WTC11 (cell line): ENCODE results near the gene DNAH11. TPM values are rescaled to one million over a fixed set of nuclear protein-coding genes. Genes with fewer than 3 reads are reported as not detected.

Source experiments
- ATAC-seq: fragments of 200-7000 bp; cut with Tn5 transposase; 2 replicates; pipeline ENCODE4 v1.10.0; 2021; ENCODE audit warnings: mild to moderate bottlenecking, moderate library complexity
- CTCF ChIA-PET: fragments of 300-600 bp; sonication (Branson Sonifier 250); formaldehyde crosslinking; loops from one replicate; lab custom pipeline; 2021; ENCODE audit warnings: antibody characterized with exemption; lab: Charles Lee
- POLR2A ChIA-PET: fragments of 350-600 bp; sonication (Branson Sonifier 250); formaldehyde crosslinking; loops from one replicate; lab custom pipeline; 2021; ENCODE audit warnings: antibody characterized with exemption; lab: Charles Lee
- DNase-seq: peaks from one replicate; pipeline ENCODE4 v3.0.0; 2021; ENCODE audit warnings: low spot score
- H3K27ac Mint-ChIP-seq: 2 replicates; pipeline ENCODE4 v1.8.0; 2021; ENCODE audit warnings: mixed read lengths
- H3K27me3 Mint-ChIP-seq: 2 replicates; pipeline ENCODE4 v1.8.0; 2021; ENCODE audit warnings: low read depth, mild to moderate bottlenecking, moderate library complexity, mixed read lengths
- H3K36me3 Mint-ChIP-seq: 2 replicates; pipeline ENCODE4 v1.8.0; 2021; ENCODE audit warnings: mixed read lengths
- H3K4me1 Mint-ChIP-seq: 2 replicates; pipeline ENCODE4 v1.8.0; 2022; ENCODE audit warnings: mixed read lengths
- H3K4me3 Mint-ChIP-seq: 2 replicates; pipeline ENCODE4 v1.8.0; 2021; ENCODE audit warnings: mild to moderate bottlenecking, moderate library complexity, mixed read lengths
- H3K9me3 Mint-ChIP-seq: 2 replicates; pipeline ENCODE4 v1.8.0; 2021; ENCODE audit warnings: mixed read lengths
- ARID4B ChIP-seq: sonication (generic); formaldehyde crosslinking; IDR thresholded peaks from 2 replicates; pipeline ENCODE4 v1.8.0; 2023; ENCODE audit warnings: missing genetic modification reagents, mild to moderate bottlenecking, borderline replicate concordance
- ATF3 ChIP-seq: sonication (generic); formaldehyde crosslinking; conservative IDR thresholded peaks from 2 replicates; pipeline ENCODE4 v1.8.1; 2022; ENCODE audit warnings: mild to moderate bottlenecking, missing genetic modification reagents
- ERG ChIP-seq: fragments of 250-450 bp; sonication (Bioruptor Pico); IDR thresholded peaks from 2 replicates; pipeline ENCODE4 v1.8.0; 2021; ENCODE audit warnings: mild to moderate bottlenecking
- IRF1 ChIP-seq: sonication (generic); formaldehyde crosslinking; IDR thresholded peaks from 2 replicates; pipeline ENCODE4 v1.8.0; 2023; ENCODE audit warnings: missing genetic modification reagents
- JAZF1 ChIP-seq: fragments of 250-450 bp; sonication (Bioruptor Pico); IDR thresholded peaks from 2 replicates; pipeline ENCODE4 v1.9.0; 2021; ENCODE audit warnings: moderate library complexity, mild to moderate bottlenecking, inconsistent platforms
- PRRX2 ChIP-seq: fragments of 250-450 bp; sonication (Bioruptor Pico); IDR thresholded peaks from 2 replicates; pipeline ENCODE4 v1.8.0; 2021; ENCODE audit warnings: mild to moderate bottlenecking
- RORB ChIP-seq: fragments of 250-450 bp; sonication (Bioruptor Pico); IDR thresholded peaks from 2 replicates; pipeline ENCODE4 v1.9.0; 2021; ENCODE audit warnings: mild to moderate bottlenecking
- ZBTB21 ChIP-seq: sonication (generic); formaldehyde crosslinking; IDR thresholded peaks from 2 replicates; pipeline ENCODE4 v1.8.1; 2023; ENCODE audit warnings: mild to moderate bottlenecking, missing genetic modification reagents, borderline replicate concordance
- ZNF219 ChIP-seq: sonication (generic); formaldehyde crosslinking; IDR thresholded peaks from 2 replicates; pipeline ENCODE4 v1.8.0; 2023; ENCODE audit warnings: missing genetic modification reagents, mild to moderate bottlenecking, borderline replicate concordance
- ZNF281 ChIP-seq: sonication (generic); formaldehyde crosslinking; IDR thresholded peaks from 2 replicates; pipeline ENCODE4 v1.8.0; 2023; ENCODE audit warnings: mild to moderate bottlenecking, missing genetic modification reagents
- total RNA-seq: library from RNA; stranded (reverse); gene quantifications from 3 replicates; pipeline ENCODE4 v1.2.3, GENCODE V29; 2021
- TF ChIP-seq, protein P1 (sequence below): sonication (generic); formaldehyde crosslinking; IDR thresholded peaks from 2 replicates; pipeline ENCODE4 v1.8.0; 2022; ENCODE audit warnings: mild to moderate bottlenecking, missing genetic modification reagents
- TF ChIP-seq, protein P2 (sequence below): sonication (generic); formaldehyde crosslinking; IDR thresholded peaks from 2 replicates; pipeline ENCODE4 v1.8.0; 2022; ENCODE audit warnings: mild to moderate bottlenecking, missing genetic modification reagents
- TF ChIP-seq, protein P3 (sequence below): fragments of 200-600 bp; IDR thresholded peaks from 2 replicates; pipeline ENCODE4 v1.8.0; 2022; ENCODE audit warnings: antibody characterized with exemption
- TF ChIP-seq, protein P4 (sequence below): sonication (generic); formaldehyde crosslinking; IDR thresholded peaks from 2 replicates; pipeline ENCODE4 v1.8.1; 2022; ENCODE audit warnings: missing genetic modification reagents, borderline replicate concordance
- TF ChIP-seq, protein P5 (sequence below): fragments of 250-450 bp; sonication (Bioruptor Pico); conservative IDR thresholded peaks from 2 replicates; pipeline ENCODE4 v1.9.0; 2021; ENCODE audit warnings: mild to moderate bottlenecking

DNAH11 gene
- total RNA-seq, 1 experiment from 2014 or later: 6.4 TPM

DNA sequence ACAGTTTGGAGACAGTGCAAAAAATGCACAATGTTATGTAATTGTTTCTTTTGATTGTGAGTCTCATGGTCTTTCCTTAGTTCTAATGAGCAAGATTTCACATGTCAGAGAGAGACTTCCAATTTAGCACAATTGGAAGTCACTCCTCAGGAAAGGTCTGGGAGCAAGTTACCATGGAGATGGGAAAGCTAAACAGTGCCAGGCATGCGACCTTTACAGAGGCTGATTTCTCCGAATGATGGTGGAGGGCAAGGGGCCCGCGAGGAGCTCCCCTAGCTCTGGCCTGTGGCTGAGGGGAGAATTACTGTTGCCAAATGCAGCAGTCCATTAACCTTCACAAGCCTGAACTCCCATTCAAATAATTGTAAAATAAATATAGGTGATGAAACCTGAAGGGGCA is 343.6 kb downstream of the DNAH11 start:
- ChIA-PET CTCF (interaction anchor here (0.8 kb wide), 1 partner anchor 197 kb away, joined by 3 read pairs; no protein-coding TSS in a partner anchor), POLR2A (no interaction called here)
- Mint-ChIP-seq H3K36me3 (no peaks in the 10 kb centered on the region; the same call in 1 of the 2 replicates), H3K27me3 (no peaks in the 10 kb centered on the region), H3K27ac (no peak overlapping the region), H3K4me1 (peaks cover 20% of the 10 kb centered on the region), H3K4me3 (no peak overlapping the region), H3K9me3 (no peaks in the 10 kb centered on the region)
- DNase-seq (no peak), ATAC-seq (peak; percentile 65)
- no peak for TF ChIP-seq RORB
- TF ChIP-seq ERG (CRISPR knock-in tag): no peak
- TF ChIP-seq ZNF219 (CRISPR knock-in tag): no peak
- no peak for TF ChIP-seq ATF3 (CRISPR knock-in tag)
- TF ChIP-seq ARID4B (CRISPR knock-in tag): no peak

DNA sequence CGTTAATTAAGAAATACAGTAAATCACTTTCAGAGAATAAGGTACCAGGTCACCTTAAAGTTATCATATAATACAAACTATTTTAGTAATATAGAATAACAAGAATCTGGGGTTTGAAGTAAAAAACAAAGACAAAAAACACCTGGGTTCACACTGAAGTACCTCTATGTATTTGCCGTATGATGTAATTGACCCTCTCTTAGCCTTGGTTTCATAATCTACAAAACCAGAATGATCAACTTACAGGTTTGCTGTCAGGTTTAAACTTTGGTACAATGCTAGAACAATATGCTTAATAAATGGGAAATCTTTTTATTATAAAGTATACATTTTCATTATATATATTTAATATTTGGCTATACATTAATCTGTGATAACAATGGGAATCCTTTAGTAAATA is 344.5 kb downstream of the DNAH11 start:
- H3K36me3 Mint-ChIP-seq: no peaks in the 10 kb centered on the region; the same call in 1 of the 2 replicates
- DNase-seq: no peak
- H3K27ac Mint-ChIP-seq: no peak overlapping the region
- peaks cover 14% of the 10 kb centered on the region for H3K4me1 Mint-ChIP-seq
- no peaks in the 10 kb centered on the region for H3K27me3 Mint-ChIP-seq
- POLR2A ChIA-PET: no interaction called here
- CTCF ChIA-PET: interaction anchor here (1.7 kb wide), 1 partner anchor 196 kb away, joined by 5 read pairs; no protein-coding TSS in a partner anchor
- no peaks in the 10 kb centered on the region for H3K9me3 Mint-ChIP-seq
- TF ChIP-seq, protein P1, sequence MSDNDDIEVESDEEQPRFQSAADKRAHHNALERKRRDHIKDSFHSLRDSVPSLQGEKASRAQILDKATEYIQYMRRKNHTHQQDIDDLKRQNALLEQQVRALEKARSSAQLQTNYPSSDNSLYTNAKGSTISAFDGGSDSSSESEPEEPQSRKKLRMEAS (CRISPR knock-in tag): no peak
- TF ChIP-seq, protein P2, sequence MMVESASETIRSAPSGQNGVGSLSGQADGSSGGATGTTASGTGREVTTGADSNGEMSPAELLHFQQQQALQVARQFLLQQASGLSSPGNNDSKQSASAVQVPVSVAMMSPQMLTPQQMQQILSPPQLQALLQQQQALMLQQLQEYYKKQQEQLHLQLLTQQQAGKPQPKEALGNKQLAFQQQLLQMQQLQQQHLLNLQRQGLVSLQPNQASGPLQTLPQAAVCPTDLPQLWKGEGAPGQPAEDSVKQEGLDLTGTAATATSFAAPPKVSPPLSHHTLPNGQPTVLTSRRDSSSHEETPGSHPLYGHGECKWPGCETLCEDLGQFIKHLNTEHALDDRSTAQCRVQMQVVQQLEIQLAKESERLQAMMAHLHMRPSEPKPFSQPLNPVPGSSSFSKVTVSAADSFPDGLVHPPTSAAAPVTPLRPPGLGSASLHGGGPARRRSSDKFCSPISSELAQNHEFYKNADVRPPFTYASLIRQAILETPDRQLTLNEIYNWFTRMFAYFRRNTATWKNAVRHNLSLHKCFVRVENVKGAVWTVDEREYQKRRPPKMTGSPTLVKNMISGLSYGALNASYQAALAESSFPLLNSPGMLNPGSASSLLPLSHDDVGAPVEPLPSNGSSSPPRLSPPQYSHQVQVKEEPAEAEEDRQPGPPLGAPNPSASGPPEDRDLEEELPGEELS: no peak
- TF ChIP-seq, protein P3, sequence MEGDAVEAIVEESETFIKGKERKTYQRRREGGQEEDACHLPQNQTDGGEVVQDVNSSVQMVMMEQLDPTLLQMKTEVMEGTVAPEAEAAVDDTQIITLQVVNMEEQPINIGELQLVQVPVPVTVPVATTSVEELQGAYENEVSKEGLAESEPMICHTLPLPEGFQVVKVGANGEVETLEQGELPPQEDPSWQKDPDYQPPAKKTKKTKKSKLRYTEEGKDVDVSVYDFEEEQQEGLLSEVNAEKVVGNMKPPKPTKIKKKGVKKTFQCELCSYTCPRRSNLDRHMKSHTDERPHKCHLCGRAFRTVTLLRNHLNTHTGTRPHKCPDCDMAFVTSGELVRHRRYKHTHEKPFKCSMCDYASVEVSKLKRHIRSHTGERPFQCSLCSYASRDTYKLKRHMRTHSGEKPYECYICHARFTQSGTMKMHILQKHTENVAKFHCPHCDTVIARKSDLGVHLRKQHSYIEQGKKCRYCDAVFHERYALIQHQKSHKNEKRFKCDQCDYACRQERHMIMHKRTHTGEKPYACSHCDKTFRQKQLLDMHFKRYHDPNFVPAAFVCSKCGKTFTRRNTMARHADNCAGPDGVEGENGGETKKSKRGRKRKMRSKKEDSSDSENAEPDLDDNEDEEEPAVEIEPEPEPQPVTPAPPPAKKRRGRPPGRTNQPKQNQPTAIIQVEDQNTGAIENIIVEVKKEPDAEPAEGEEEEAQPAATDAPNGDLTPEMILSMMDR: no peak
- no peak for TF ChIP-seq ZNF281 (CRISPR knock-in tag)
- no peak for TF ChIP-seq PRRX2
- TF ChIP-seq IRF1: no peak
- no peak for TF ChIP-seq RORB
- TF ChIP-seq, protein P4, sequence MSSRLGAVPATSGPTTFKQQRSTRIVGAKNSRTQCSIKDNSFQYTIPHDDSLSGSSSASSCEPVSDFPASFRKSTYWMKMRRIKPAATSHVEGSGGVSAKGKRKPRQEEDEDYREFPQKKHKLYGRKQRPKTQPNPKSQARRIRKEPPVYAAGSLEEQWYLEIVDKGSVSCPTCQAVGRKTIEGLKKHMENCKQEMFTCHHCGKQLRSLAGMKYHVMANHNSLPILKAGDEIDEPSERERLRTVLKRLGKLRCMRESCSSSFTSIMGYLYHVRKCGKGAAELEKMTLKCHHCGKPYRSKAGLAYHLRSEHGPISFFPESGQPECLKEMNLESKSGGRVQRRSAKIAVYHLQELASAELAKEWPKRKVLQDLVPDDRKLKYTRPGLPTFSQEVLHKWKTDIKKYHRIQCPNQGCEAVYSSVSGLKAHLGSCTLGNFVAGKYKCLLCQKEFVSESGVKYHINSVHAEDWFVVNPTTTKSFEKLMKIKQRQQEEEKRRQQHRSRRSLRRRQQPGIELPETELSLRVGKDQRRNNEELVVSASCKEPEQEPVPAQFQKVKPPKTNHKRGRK: no peak
- TF ChIP-seq, protein P5, sequence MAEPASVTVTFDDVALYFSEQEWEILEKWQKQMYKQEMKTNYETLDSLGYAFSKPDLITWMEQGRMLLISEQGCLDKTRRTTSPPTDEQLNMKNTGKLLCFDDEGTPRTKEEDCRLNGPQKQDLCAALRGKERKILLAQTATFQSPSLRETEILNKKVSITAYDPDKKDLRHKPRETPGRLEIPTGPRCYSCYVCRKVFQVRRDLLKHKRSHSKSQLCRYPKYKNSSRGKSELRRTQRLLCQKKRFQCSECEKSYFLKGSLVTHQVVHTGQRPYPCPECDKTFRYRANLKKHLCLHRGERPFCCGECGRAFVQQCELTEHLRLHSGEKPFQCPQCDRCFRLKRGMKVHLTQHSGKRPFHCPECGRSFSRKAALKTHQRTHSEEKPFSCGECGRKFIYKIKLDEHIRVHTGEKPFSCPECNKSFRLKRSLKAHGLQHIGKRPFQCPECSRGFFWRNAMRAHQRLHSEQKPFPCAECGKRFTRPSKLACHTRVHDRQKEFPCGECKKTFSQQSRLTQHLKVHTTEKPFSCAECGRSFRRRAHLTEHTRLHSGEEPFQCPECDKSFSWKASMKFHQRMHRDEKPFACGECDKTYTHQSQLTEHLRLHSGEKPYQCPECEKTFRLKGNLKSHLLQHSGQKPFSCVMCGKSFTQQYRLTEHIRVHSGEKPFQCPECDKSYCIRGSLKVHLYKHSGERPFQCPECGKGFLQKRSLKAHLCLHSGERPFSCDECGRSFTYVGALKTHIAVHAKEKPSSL (CRISPR knock-in tag): no peak
- TF ChIP-seq ZBTB21 (CRISPR knock-in tag): no peak
- TF ChIP-seq JAZF1 (CRISPR knock-in tag): no peak
- ATAC-seq: no peak
- H3K4me3 Mint-ChIP-seq: no peak overlapping the region
